H1 (cell line): ENCODE measurements around the gene SLC2A4RG. TPM values are rescaled to one million over a fixed set of nuclear protein-coding genes. Genes with fewer than 3 reads are reported as not detected.

Experiments used
- BRCA1 ChIP-seq: IDR thresholded peaks from 2 replicates; pipeline ENCODE4 v1.6.1; 2012; ENCODE audit warnings: low read depth, low read length, improper control_type of control experiment
- HDAC2 ChIP-seq, 2 experiments: fragments of 300-600 bp in 1 of 2; sonication (generic) in 1 of 2; IDR thresholded peaks; 2 replicates each; pipeline ENCODE4 v1.6.1; 2011 to 2012; ENCODE audit warnings: low read depth in 2 of 2, low read length in 2 of 2, mild to moderate bottlenecking in 2 of 2, moderate library complexity in 2 of 2, borderline replicate concordance in 1 of 2, inconsistent platforms in 1 of 2
- PHF8 ChIP-seq: fragments of 200-600 bp; sonication (generic); conservative IDR thresholded peaks from 2 replicates; pipeline ENCODE4 v1.7.1; 2012; ENCODE audit warnings: low read depth, mild to moderate bottlenecking, inconsistent platforms, low read length, moderate library complexity
- polyA plus RNA-seq, 7 experiments: library from polyadenylated mRNA; depleted of rRNA in 3 of 7; stranded (reverse) in 5 of 7; unstranded in 2 of 7; fragments of >200 nt in 5 of 7; fragments of 200-250 nt in 2 of 7; gene quantifications; 1 replicate in 5 of 7; 2 replicates in 1 of 7; 4 replicates in 1 of 7; pipeline versions ENCODE4 v1.2.1 to v1.2.3, GENCODE V29; 2011 to 2013; ENCODE audit warnings: missing spikeins in 2 of 7, mixed read lengths in 2 of 7
- total RNA-seq: library from RNA; stranded (reverse); fragmentation: NEBNext Ultra II Directional; extraction: Animal tissue kit (Norgen Biotek cat#: 25700); gene quantifications from 2 replicates; pipeline ENCODE4 v1.2.1, GENCODE V29; 2021

SLC2A4RG gene
- total and polyA plus RNA-seq, 2 of the 8 experiments (the other 6 are each of a cell fraction or from before 2014, with no cell fraction given), result 15.9 to 29.1 TPM

- no peak for TF ChIP-seq HDAC2 (IDR thresholded peaks at IDR 0.05; ENCODE audit: borderline replicate concordance in 1 of 2, low read depth in 2 of 2, low read length in 2 of 2)
- 0 out of 2 replicates have a peak, but pooled peaks have one; percentile 8 for TF ChIP-seq PHF8
- no peak for TF ChIP-seq BRCA1
Observed at GRCh38 chr20:63696628-63697356, 42.8 kb upstream of the SLC2A4RG start, which contains the start of gene TNFRSF6B (continued).
